Fibroblast of pulmonary artery (primary cell): ENCODE results near the gene ST8SIA1.
A peak's percentile ranks its signal among the peaks of the same experiment; 100 is the strongest.
"Not testable (repeated sequence)": the region's sequence is repeated elsewhere in the genome, so short reads cannot be mapped to it uniquely, and the experiment has no call there.

Experiments
- DNase-seq: peaks from one replicate; pipeline ENCODE4 v3.0.0-alpha.2; 2010; ENCODE audit warnings: low read depth
- H3K4me3 ChIP-seq: replicated peaks from 2 replicates; pipeline ENCODE4 v1.5.1; 2011; ENCODE audit warnings: low read depth, mild to moderate bottlenecking, control low read depth, low read length, moderate library complexity
- TF ChIP-seq, protein P1 (sequence below): IDR thresholded peaks from 2 replicates; pipeline ENCODE4 v1.5.1; 2011; ENCODE audit warnings: mild to moderate bottlenecking, control low read depth, low read length, inconsistent platforms; ENCODE audit errors: missing control alignments

The ST8SIA1 gene, protein sequence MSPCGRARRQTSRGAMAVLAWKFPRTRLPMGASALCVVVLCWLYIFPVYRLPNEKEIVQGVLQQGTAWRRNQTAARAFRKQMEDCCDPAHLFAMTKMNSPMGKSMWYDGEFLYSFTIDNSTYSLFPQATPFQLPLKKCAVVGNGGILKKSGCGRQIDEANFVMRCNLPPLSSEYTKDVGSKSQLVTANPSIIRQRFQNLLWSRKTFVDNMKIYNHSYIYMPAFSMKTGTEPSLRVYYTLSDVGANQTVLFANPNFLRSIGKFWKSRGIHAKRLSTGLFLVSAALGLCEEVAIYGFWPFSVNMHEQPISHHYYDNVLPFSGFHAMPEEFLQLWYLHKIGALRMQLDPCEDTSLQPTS

DNA sequence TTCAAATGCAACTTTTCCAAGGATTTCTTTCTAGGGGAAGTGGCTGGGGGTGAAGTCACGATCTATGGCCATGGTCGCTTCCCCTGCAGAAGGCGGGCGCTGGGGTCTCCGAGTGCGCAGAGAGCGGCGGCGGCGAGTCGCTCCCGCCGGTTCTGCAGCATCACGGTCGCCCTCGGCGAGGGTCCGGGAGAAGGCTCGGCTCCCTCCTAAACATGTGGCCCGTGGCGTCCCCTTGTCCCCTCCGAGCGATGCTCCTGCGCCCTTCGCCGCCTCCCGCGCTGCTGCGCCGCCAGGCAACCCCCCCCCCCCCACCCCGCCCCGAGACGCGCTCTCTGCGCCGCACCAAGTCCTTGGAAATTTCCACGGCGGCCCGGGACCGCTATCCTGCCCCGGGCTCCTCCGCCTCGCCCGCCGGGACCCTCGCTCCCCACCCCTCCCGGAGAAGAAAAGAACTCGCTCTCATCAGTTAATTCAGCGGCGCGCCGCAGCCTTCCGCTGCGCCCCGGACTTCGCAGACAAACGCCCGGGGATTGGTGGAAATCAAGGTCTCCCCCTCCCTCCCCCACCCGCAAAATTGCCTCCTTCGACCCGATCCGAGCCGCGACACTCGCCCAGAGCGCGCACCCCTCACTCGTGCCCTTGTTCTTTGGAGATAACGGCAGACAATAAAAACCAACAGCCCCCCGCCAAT, at the start of gene ST8SIA1:
Gene ST8SIA1, minus strand, starts transcription at position 298 of the 691 bp plus-strand sequence. CDS start 475 bp downstream, outside the sequence.
- peak; percentile 25 for DNase-seq
- peak within 1 kb of the TSS; percentile 64 for H3K4me3 ChIP-seq
- TF ChIP-seq, protein P1, sequence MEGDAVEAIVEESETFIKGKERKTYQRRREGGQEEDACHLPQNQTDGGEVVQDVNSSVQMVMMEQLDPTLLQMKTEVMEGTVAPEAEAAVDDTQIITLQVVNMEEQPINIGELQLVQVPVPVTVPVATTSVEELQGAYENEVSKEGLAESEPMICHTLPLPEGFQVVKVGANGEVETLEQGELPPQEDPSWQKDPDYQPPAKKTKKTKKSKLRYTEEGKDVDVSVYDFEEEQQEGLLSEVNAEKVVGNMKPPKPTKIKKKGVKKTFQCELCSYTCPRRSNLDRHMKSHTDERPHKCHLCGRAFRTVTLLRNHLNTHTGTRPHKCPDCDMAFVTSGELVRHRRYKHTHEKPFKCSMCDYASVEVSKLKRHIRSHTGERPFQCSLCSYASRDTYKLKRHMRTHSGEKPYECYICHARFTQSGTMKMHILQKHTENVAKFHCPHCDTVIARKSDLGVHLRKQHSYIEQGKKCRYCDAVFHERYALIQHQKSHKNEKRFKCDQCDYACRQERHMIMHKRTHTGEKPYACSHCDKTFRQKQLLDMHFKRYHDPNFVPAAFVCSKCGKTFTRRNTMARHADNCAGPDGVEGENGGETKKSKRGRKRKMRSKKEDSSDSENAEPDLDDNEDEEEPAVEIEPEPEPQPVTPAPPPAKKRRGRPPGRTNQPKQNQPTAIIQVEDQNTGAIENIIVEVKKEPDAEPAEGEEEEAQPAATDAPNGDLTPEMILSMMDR: no peak

DNA sequence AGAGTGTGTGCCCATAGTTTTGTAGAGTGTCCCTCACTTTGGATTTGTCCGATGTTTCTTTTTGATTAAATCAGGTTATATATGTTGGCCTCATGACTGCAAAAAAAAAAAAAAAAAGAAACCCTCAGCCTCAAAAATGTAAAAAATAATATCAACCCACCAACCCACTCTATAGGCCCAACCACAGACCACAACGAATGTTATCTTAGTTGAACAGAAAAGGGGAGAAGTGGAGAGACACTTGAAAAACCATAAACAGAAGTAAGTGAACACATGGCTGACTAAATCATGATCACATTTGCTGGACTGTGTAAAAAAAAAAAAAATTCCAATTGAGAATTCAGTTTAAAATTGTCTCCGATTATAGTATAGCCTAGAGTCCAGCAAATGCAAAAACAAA, 45.5 kb upstream of the ST8SIA1 start:
- no peak overlapping the region for H3K4me3 ChIP-seq
- no peak for DNase-seq
- TF ChIP-seq, protein P1: no peak

DNA sequence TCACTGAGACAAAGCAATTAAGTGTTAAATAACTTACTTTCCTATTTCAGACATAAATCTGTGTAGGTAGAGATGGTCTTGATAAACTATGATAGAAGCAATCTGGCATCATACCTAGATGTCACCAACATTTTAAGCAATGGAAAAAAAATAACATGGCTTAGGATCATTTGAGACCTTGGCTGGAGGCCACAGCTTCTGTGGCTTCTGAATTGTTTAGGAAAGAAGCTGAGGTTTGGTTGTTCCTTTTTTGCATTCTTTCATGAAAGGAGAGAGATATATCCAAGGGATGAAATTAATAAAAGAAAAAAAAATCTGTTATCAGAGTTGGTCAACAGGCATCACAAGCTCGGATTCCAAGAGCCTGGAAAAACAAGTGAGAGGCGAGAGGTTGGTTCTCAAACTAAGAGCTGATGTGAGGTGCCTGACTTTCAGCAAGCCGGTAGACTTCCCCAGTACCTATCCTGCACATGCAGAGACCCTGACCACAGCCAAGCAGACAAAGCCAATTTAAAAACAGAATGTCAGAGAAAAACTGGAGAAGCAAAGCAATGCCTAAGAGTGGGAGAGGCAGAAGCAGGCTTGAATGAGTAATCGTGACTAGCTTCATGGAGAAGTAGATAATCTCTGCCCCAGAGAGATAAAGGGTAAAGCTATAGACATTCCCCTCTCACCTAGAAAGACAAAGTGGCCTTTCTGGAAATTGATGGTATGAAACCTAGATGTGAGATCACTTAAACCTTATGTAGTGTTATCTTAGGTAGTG, 43.4 kb upstream of the ST8SIA1 start:
- no peak overlapping the region for H3K4me3 ChIP-seq
- TF ChIP-seq, protein P1: no peak
- DNase-seq: peak; percentile 7

DNA sequence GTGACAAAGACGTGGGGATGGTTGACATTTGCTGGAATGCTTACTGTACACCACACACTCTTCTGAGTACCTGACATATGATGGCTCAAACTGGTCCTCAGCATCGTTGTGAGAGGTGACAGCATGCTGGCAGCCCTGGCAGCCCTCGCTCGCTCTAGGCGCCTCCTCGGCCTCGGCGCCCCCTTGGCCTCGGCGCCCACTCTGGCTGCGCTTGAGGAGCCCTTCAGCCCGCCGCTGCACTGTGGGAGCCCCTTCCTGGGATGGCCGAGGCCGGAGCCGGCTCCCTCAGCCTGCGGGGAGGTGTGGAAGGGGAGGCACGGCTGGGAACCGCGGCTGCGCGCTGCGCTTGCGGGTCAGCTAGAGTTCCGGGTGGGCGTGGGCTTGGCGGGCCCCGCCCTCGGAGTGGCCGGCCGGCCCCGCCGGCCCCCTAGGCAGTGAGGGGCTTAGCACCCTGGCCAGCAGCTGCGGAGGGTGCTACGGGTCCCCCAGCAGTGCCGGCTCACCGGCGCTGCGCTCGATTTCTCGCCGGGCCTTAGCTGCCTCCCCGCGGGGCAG, 42.2 kb upstream of the ST8SIA1 start:
- not testable (repeated sequence) for DNase-seq, H3K4me3 ChIP-seq

DNA sequence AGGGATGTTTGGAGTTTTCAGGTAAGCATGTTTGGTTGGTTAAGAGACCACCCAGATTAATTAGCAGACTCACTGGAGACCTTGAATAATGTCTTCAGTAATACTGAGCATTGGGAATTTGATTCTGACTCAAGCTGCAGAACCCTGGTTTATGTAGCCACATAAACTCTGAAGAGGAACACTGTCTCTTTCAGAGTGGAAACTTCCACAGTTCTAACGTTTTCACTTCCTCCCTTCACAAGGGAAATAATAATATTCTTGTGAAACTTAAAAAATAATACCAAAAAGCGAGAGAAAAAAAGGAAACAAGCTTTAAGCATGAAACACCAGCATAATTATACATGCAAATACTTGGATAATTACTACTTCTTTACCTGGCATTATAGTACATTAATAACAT, 40.0 kb upstream of the ST8SIA1 start:
- TF ChIP-seq, protein P1: no peak
- H3K4me3 ChIP-seq: no peak overlapping the region
- no peak for DNase-seq

DNA sequence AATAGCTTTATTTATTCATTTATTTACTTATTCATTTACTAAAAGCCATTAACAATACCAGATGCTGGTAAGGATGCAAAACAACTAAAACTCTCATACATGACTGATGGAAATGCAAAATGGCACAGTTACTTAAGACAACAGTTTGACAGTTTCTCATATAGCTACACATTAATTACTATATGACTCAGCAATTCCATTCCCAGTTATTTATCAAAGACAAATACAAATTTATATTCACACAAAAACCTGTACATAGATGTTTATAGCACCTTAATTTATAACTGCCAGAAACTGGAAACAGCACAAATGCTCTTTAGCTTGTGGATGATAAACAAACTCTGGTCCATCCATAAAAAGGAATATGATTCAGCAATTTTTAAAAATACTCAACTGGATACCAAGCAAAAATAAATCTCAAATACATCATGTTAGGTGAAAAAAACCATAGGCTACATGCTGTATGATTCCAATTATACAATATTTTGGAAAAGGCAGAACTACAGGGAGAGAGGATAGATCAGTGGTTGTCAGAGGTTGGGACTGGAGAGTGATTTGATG, 37.9 kb upstream of the ST8SIA1 start:
- TF ChIP-seq, protein P1: no peak
- no peak for DNase-seq
- no peak overlapping the region for H3K4me3 ChIP-seq

DNA sequence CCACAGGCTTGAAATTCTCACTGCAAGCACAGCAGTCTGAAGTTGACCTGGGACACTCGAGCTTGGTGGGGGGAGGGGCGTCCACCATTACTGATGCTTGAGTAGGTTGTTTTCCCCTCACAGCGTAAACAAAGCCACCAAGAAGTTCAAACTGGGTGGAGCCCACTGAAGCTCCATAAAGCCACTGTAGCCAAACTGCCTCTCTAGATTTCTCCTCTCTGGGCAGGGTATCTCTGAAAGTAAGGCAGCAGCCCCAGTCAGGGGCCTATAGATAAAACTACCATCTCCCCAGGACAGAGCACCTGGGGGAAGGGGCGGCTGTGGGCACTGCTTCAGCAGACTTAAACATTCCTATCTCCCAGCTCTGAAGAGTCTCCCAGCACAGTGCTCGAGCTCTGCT, 31.7 kb upstream of the ST8SIA1 start:
- TF ChIP-seq, protein P1: no peak
- H3K4me3 ChIP-seq: no peak overlapping the region
- no peak for DNase-seq
